Measurements from ENCODE around the gene ATXN1.
A peak's percentile ranks its signal among the peaks of the same experiment; 100 is the strongest.

Gene ATXN1

GRCh38 chr6:16635810-16636602 is 125.3 kb downstream of the ATXN1 start:
- H3K27ac ChIP-seq (replicated peaks; ENCODE audit: low read length), result peak overlapping the region; percentile 48

GRCh38 chr6:16635291-16635809 is 125.9 kb downstream of the ATXN1 start:
- H3K27me3 ChIP-seq (ENCODE audit: control insufficient read depth in 3 of 3, insufficient read depth in 3 of 3, low read depth in 1 of 3, low read length in 3 of 3), result no peaks in the 10 kb centered on the region
- no peak overlapping the region for H3K4me2 ChIP-seq (ENCODE audit: insufficient read depth, low read length, poor library complexity, severe bottlenecking)
- no peak overlapping the region for H4K8ac ChIP-seq (ENCODE audit: low read depth, low read length)
- H3K36me3 ChIP-seq (replicated peaks in 1 of 2; ENCODE audit: control insufficient read depth in 2 of 2, insufficient read depth in 2 of 2, low read length in 2 of 2), result no peaks in the 10 kb centered on the region
- H2BK5ac ChIP-seq (ENCODE audit: low read length), result no peak overlapping the region
- no CpG with 5 or more reads among the region's 4 CpGs for WGBS, 2 donors (ENCODE audit: extremely low coverage in 2 of 2, insufficient read length in 2 of 2, insufficient replicate concordance in 1 of 2)
- peaks cover 0 to 18% of the 10 kb centered on the region in 2 donors for H3K4me1 ChIP-seq (ENCODE audit: control insufficient read depth in 2 of 2, insufficient read depth in 1 of 2, low read depth in 1 of 2, low read length in 2 of 2)
- H3K79me1 ChIP-seq (ENCODE audit: low read depth, low read length), result no peaks in the 10 kb centered on the region
- H3K4ac ChIP-seq (ENCODE audit: low read length), result no peak overlapping the region
- no peak overlapping the region for H4K91ac ChIP-seq (ENCODE audit: low read depth, low read length, poor library complexity)
- no peak overlapping the region for H3K14ac ChIP-seq (ENCODE audit: low read length)
- no peak overlapping the region for H3K23ac ChIP-seq (ENCODE audit: low read depth, low read length, poor library complexity)
- no peak overlapping the region for H2AFZ ChIP-seq (ENCODE audit: low read length)
- H2AK5ac ChIP-seq (ENCODE audit: low read depth, low read length), result no peak overlapping the region
- peaks cover 1 to 3% of the 10 kb centered on the region in 2 donors for H3K9me3 ChIP-seq (replicated peaks in 1 of 2; ENCODE audit: control insufficient read depth in 2 of 2, insufficient read depth in 1 of 2, low read depth in 1 of 2, low read length in 2 of 2)
- no peak overlapping the region for H2BK12ac ChIP-seq (ENCODE audit: low read length)
- H2BK120ac ChIP-seq (ENCODE audit: low read depth, low read length), result no peak overlapping the region
- H3K9ac ChIP-seq (ENCODE audit: low read depth, low read length, poor library complexity), result no peak overlapping the region
- DNase-seq (ENCODE audit: low spot score), result no peak
- no peak overlapping the region for H3K18ac ChIP-seq (ENCODE audit: low read length)
- H3K4me3 ChIP-seq (ENCODE audit: low read length in 2 of 2), result no peak overlapping the region
- H3K27ac ChIP-seq (replicated peaks; ENCODE audit: low read length), result peak overlapping the region; percentile 48
- no peak overlapping the region for H2BK15ac ChIP-seq (ENCODE audit: low read length)

More at GRCh38 chr6:16635810-16636602, 125.3 kb downstream of the ATXN1 start:
- Histone ChIP-seq H2AFZ (ENCODE audit: low read length) (peak overlapping the region; percentile 25), H2AK5ac (ENCODE audit: low read depth, low read length) (no peak overlapping the region), H2BK5ac (ENCODE audit: low read length) (no peak overlapping the region), H4K91ac (ENCODE audit: low read depth, low read length, poor library complexity) (no peak overlapping the region), H3K27me3 (ENCODE audit: control insufficient read depth in 3 of 3, insufficient read depth in 3 of 3, low read depth in 1 of 3, low read length in 3 of 3) (no peaks in the 10 kb centered on the region), H3K4me2 (ENCODE audit: insufficient read depth, low read length, poor library complexity, severe bottlenecking) (no peak overlapping the region), H3K14ac (ENCODE audit: low read length) (no peak overlapping the region), H3K9ac (ENCODE audit: low read depth, low read length, poor library complexity) (no peak overlapping the region), H3K4ac (ENCODE audit: low read length) (no peak overlapping the region), H2BK15ac (ENCODE audit: low read length) (no peak overlapping the region), H3K4me1 (ENCODE audit: control insufficient read depth in 2 of 2, insufficient read depth in 1 of 2, low read depth in 1 of 2, low read length in 2 of 2) (peaks cover 0 to 18% of the 10 kb centered on the region in 2 donors), H3K4me3 (ENCODE audit: low read length in 2 of 2) (no peak overlapping the region), H3K36me3 (replicated peaks in 1 of 2; ENCODE audit: control insufficient read depth in 2 of 2, insufficient read depth in 2 of 2, low read length in 2 of 2) (no peaks in the 10 kb centered on the region), H3K79me1 (ENCODE audit: low read depth, low read length) (no peaks in the 10 kb centered on the region), H4K8ac (ENCODE audit: low read depth, low read length) (no peak overlapping the region), H2BK12ac (ENCODE audit: low read length) (no peak overlapping the region), H2BK120ac (ENCODE audit: low read depth, low read length) (no peak overlapping the region), H3K23ac (ENCODE audit: low read depth, low read length, poor library complexity) (no peak overlapping the region), H3K9me3 (replicated peaks in 1 of 2; ENCODE audit: control insufficient read depth in 2 of 2, insufficient read depth in 1 of 2, low read depth in 1 of 2, low read length in 2 of 2) (peaks cover 1 to 3% of the 10 kb centered on the region in 2 donors), H3K18ac (ENCODE audit: low read length) (peak overlapping the region; percentile 79)
- no CpG with 5 or more reads among the region's 14 CpGs for WGBS, 2 donors (ENCODE audit: extremely low coverage in 2 of 2, insufficient read length in 2 of 2, insufficient replicate concordance in 1 of 2)
- DNase-seq (ENCODE audit: low spot score), result no peak

DNA sequence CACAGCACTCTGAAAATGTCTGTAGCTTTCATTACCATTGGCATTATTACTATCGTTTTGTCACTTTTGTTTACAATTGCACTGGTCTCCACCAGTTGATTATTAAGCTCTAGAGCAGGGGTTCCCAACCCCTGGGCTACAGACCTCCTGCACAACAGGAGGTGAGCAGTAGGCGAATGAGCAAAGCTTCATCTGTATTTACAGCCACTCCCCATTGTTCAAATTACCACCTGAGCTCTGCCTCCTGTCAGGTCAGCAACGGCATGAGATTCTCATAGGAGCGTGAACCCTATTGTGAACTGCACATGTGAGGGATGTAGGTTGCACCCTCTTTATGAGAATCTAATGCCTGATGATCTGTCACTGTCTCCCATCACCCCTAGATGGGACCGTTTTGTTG is 126.4 kb downstream of the ATXN1 start:
- Histone ChIP-seq H2BK12ac (ENCODE audit: low read length) (no peak overlapping the region), H3K4me1 (ENCODE audit: control insufficient read depth in 2 of 2, insufficient read depth in 1 of 2, low read depth in 1 of 2, low read length in 2 of 2) (peaks cover 0 to 18% of the 10 kb centered on the region in 2 donors), H4K8ac (ENCODE audit: low read depth, low read length) (no peak overlapping the region), H3K14ac (ENCODE audit: low read length) (no peak overlapping the region), H3K4me2 (ENCODE audit: insufficient read depth, low read length, poor library complexity, severe bottlenecking) (no peak overlapping the region), H2AK5ac (ENCODE audit: low read depth, low read length) (no peak overlapping the region), H3K27ac (replicated peaks; ENCODE audit: low read length) (no peak overlapping the region), H3K18ac (ENCODE audit: low read length) (no peak overlapping the region), H4K91ac (ENCODE audit: low read depth, low read length, poor library complexity) (no peak overlapping the region), H2BK120ac (ENCODE audit: low read depth, low read length) (no peak overlapping the region), H2AFZ (ENCODE audit: low read length) (no peak overlapping the region), H3K23ac (ENCODE audit: low read depth, low read length, poor library complexity) (no peak overlapping the region), H3K4me3 (ENCODE audit: low read length in 2 of 2) (no peak overlapping the region), H3K36me3 (replicated peaks in 1 of 2; ENCODE audit: control insufficient read depth in 2 of 2, insufficient read depth in 2 of 2, low read length in 2 of 2) (no peaks in the 10 kb centered on the region), H3K27me3 (ENCODE audit: control insufficient read depth in 3 of 3, insufficient read depth in 3 of 3, low read depth in 1 of 3, low read length in 3 of 3) (no peaks in the 10 kb centered on the region), H3K9ac (ENCODE audit: low read depth, low read length, poor library complexity) (no peak overlapping the region), H3K9me3 (replicated peaks in 1 of 2; ENCODE audit: control insufficient read depth in 2 of 2, insufficient read depth in 1 of 2, low read depth in 1 of 2, low read length in 2 of 2) (peaks cover 0 to 3% of the 10 kb centered on the region in 2 donors), H3K4ac (ENCODE audit: low read length) (no peak overlapping the region), H3K79me1 (ENCODE audit: low read depth, low read length) (no peaks in the 10 kb centered on the region), H2BK15ac (ENCODE audit: low read length) (no peak overlapping the region), H2BK5ac (ENCODE audit: low read length) (no peak overlapping the region)
- DNase-seq (ENCODE audit: low spot score), result no peak
- WGBS, 2 donors (ENCODE audit: extremely low coverage in 2 of 2, insufficient read length in 2 of 2, insufficient replicate concordance in 1 of 2), result no CpG with 5 or more reads among the region's 5 CpGs

DNA sequence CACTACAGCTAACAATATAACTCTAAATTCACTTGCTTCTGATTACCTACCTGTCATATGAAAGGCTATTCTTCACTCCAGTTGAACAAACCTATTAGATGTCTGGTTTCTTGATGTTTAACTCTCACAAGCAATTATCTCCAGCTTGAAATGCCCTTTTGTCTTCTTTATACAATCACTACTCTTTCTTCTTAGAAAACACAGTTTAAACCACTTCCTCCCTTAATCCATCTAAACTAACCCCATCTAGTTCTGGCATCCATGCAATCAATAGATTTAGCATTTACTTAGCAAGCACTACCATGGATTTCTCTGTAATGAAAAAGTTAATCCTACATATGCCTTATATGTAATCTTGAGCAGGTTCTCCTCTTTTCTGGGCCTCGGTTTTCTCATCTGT is 127.3 kb downstream of the ATXN1 start:
- H4K8ac ChIP-seq (ENCODE audit: low read depth, low read length), result no peak overlapping the region
- H3K27ac ChIP-seq (replicated peaks; ENCODE audit: low read length), result no peak overlapping the region
- H3K23ac ChIP-seq (ENCODE audit: low read depth, low read length, poor library complexity), result no peak overlapping the region
- peaks cover 0 to 18% of the 10 kb centered on the region in 2 donors for H3K4me1 ChIP-seq (ENCODE audit: control insufficient read depth in 2 of 2, insufficient read depth in 1 of 2, low read depth in 1 of 2, low read length in 2 of 2)
- no peak overlapping the region for H2BK120ac ChIP-seq (ENCODE audit: low read depth, low read length)
- no peaks in the 10 kb centered on the region for H3K79me1 ChIP-seq (ENCODE audit: low read depth, low read length)
- H3K36me3 ChIP-seq (replicated peaks in 1 of 2; ENCODE audit: control insufficient read depth in 2 of 2, insufficient read depth in 2 of 2, low read length in 2 of 2), result no peaks in the 10 kb centered on the region
- DNase-seq (ENCODE audit: low spot score), result no peak
- H3K18ac ChIP-seq (ENCODE audit: low read length), result no peak overlapping the region
- no peak overlapping the region for H3K14ac ChIP-seq (ENCODE audit: low read length)
- H2BK15ac ChIP-seq (ENCODE audit: low read length), result no peak overlapping the region
- no peak overlapping the region for H3K4me3 ChIP-seq (ENCODE audit: low read length in 2 of 2)
- H2AK5ac ChIP-seq (ENCODE audit: low read depth, low read length), result no peak overlapping the region
- H3K9ac ChIP-seq (ENCODE audit: low read depth, low read length, poor library complexity), result no peak overlapping the region
- no peak overlapping the region for H3K4ac ChIP-seq (ENCODE audit: low read length)
- no peak overlapping the region for H2BK12ac ChIP-seq (ENCODE audit: low read length)
- no peak overlapping the region for H4K91ac ChIP-seq (ENCODE audit: low read depth, low read length, poor library complexity)
- WGBS, 2 donors (ENCODE audit: extremely low coverage in 2 of 2, insufficient read length in 2 of 2, insufficient replicate concordance in 1 of 2), result no CpG with 5 or more reads among the region's 1 CpG
- H3K4me2 ChIP-seq (ENCODE audit: insufficient read depth, low read length, poor library complexity, severe bottlenecking), result no peak overlapping the region
- peaks cover 0 to 3% of the 10 kb centered on the region in 2 donors for H3K9me3 ChIP-seq (replicated peaks in 1 of 2; ENCODE audit: control insufficient read depth in 2 of 2, insufficient read depth in 1 of 2, low read depth in 1 of 2, low read length in 2 of 2)
- no peaks in the 10 kb centered on the region for H3K27me3 ChIP-seq (ENCODE audit: control insufficient read depth in 3 of 3, insufficient read depth in 3 of 3, low read depth in 1 of 3, low read length in 3 of 3)
- H2BK5ac ChIP-seq (ENCODE audit: low read length), result no peak overlapping the region
- no peak overlapping the region for H2AFZ ChIP-seq (ENCODE audit: low read length)
